Fibroblast of skin of left quadriceps (primary cell): ENCODE data around the gene LAPTM5.

Experiments used
- DNase-seq, 2 experiments: peaks; one replicate each; pipeline ENCODE4 v3.0.0-alpha.2; 2013; ENCODE audit warnings: low read depth in 2 of 2

Gene LAPTM5

DNA sequence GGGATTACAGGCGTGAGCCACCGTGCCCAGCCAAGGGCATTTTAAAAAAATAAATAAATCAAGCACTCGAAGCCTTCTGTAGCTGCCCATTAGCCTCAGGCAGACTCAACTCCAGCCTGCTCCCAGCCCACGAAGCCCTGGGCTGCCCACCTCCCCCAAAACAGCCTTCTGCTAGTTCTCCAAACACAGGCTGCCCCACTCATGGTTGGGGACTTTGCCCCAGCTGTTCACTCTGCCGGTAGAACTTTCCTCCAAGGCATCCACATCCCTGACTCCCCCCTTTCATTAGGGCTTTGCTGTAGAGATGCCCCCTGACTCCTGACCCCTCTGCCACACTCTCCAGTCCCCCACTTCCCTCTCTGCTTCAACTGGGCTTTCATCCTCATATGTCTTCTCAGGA is 29.7 kb upstream of the LAPTM5 start:
- no peak for DNase-seq

DNA sequence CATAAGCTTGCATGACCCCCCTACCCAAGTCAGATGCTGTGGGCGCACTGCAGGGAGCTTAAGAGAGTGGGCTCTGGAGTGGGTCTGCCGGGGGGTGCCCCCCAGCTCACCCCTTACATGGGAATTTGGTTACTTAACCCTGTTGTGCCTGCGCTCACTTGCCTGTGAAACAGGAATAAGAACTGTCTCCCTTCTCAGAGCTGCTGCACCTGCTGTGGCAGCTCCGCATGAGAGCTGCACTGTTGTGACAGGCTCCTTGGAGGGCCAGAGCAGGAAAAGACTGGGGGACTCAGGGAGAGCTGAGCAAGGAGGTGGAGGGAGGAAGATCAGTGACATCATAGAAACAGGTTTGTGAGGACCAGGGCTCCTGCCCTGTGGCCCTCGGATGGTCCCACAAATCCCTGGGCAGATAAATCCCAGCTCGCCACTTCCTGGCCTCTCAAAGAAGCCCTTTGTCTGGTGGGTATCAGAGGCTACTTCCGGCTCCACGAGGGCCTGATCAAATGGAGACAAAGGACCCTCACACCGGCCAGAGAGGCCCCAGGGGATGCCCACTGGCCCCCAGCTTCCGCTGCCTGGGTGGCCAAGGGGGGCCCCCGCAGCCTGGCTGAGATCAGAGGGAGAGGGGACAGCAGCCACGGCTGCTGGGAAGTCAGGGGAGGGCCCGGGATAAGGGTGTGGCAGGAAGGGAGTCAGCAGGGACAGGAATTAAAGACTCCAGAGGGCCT is 28.9 kb upstream of the LAPTM5 start:
- DNase-seq, result no peak

GRCh38 chr1:30785714-30786113 is 28.1 kb upstream of the LAPTM5 start:
- no peak for DNase-seq

DNA sequence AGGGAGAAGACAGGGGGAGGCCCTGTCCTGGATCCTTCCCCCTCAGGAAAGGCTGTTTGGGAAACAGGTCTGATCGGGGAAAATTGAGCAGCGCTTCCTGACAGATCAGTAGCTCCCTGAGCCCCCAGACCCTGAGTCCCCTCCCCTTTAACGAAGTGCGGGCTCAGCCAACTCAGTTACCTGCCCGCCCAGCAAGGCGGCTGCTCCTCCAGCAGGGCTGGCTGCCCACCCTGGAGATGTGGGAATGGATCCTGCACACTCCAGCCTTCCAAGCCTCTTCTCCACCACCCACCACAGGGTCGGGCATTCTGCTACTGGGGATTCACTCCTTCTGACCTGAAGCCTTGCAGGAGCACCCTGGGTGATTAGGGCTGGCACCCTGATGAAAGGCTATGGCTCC is 27.6 kb upstream of the LAPTM5 start:
- DNase-seq, result no peak

- no peak for DNase-seq
Measured at GRCh38 chr1:30783256-30783915, 25.8 kb upstream of the LAPTM5 start.

- peak; percentile 19 to 22 for DNase-seq
Measured at GRCh38 chr1:30782361-30783255, 25.0 kb upstream of the LAPTM5 start.

GRCh38 chr1:30781906-30782305 is 24.3 kb upstream of the LAPTM5 start:
- no peak for DNase-seq

GRCh38 chr1:30780409-30780808 is 22.8 kb upstream of the LAPTM5 start:
- DNase-seq, result no peak

DNA sequence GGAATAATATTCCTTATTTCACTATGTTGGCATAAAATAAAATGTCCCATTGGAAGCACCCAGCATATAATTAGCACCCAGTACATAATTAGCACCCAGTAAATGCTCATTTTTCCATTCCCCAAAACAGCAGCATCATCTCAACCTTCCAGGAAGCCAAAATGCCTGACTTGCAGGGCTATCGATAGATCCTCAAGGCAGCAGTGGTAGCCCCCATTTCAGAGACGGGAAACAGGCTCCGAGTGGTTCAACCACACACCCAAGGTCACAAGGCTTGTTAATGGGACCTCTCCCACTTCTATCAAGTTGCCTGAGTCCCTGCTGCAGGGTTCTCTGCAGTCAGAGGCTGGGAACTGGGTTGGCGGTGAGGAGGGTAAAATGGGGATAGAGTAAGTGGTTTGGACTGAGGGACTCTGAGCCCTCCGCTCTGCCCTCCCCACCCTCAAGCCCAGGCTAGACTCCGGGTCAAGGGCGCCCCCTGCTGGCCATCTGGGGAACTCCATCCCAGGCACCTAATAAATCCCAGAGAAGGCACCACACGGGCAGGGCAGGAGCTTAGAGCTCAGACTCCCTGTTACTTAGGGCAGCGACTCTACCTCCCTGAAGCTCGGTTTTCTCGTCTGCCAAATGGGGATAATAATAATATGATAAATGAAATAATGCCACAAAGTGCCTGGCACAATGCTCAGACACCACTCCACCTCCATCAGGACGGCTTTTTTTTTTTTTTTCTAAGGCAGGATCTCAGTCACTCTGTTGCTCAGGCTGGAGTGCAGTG is 21.9 kb upstream of the LAPTM5 start:
- peak; percentile 33 to 39 for DNase-seq

DNA sequence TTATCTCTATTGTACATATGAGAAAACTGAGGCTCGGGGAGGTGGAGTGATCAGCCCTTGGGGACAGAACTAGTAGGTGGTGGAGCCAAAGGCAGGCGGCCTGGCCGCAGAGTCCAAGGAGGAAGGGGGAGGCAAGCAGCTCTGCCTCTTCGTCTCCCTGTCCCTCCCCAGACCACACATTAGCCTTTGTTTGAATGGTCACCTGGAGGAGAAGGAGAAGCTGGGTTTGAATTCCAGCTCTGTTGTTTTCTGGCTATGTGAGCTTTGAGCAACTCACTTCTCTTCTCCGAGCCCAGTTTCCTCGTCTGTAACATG is 21.4 kb upstream of the LAPTM5 start:
- DNase-seq, result no peak

GRCh38 chr1:30778154-30778978 is 20.8 kb upstream of the LAPTM5 start:
- peak; percentile 57 to 59 for DNase-seq

DNA sequence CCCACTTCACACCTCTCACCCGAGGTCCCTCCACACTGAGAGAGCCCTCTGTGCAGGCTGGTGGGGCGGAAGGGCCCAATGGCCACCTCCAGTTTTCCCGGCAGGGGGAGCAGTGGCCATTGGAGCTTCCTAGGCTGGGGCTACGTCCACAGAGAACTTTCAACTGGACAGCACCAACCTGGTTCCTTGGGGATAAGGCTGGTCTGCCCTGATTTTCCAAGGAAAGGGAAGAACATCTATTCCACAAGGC is 20.3 kb upstream of the LAPTM5 start:
- DNase-seq, result no peak

GRCh38 chr1:30777060-30777903 is 19.7 kb upstream of the LAPTM5 start:
- DNase-seq, result no peak

- DNase-seq, result no peak
Measured at GRCh38 chr1:30776097-30777059, 18.8 kb upstream of the LAPTM5 start.

DNA sequence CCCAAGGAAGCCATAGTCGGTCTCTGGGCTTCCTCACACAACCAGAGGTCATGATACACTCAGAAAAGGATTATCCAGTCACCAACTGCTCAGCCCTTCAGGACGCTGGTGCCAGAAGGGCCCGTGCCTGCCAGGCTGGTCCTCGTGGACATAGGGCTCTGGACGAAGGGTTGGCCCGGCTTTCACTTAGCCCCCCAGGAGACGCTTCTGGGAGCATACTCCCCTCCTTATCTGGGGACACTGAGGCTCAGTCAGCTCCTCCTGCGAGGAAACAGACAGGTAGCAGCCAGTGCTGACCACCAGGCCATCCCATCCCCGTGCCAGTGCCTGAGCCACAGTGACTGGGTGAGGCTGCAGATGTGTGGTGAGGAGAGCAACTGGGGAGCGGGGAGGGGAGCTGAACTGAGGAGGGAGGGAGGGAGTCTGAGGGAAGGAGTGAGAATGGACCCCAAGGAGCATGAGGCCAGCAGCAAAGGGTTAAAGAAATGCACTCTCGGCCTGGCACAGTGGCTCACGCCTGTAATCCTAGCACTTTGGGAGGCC is 17.9 kb upstream of the LAPTM5 start:
- no peak for DNase-seq

DNA sequence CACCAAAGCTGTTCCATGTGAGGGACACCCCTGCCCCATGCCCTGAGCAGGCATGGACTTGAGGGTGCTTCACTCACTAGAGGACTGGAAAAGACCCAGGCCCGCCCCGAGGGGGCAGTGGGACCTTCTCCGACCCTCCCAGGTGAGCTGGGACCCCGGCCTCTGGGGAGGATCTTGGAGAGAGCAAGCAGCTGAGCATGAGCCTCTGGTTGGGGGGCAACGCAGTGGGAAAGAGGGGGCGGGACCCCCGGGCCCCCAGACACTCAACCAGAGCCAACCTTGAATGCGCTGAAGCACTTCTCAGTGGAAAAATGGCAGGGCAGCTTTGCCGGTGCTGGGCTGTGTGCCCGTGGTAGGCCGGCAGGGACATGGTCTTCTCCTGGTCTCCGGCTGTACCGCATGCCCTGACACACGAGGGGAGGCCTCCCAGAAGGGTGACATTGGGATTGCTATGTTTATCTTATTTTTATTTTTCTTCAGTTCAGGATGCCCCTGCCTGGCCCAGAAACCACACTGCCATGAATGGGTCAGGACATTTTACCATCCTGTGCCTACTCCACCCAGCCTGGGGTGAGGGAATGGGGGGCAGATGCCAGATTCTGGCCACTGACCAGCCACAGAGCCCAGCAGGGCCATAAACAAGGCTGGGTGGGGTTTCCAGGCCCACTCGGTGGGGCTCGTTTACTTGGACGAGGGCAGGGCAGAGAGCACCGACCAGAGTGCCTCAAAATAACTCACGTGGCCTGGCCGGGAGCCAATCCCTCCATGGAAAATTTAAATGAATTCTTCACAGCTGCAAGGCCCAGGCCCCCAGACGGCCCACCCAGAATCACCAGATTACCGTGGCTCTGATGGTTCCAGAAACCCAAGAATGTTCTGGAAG is 17.2 kb upstream of the LAPTM5 start:
- no peak for DNase-seq

DNA sequence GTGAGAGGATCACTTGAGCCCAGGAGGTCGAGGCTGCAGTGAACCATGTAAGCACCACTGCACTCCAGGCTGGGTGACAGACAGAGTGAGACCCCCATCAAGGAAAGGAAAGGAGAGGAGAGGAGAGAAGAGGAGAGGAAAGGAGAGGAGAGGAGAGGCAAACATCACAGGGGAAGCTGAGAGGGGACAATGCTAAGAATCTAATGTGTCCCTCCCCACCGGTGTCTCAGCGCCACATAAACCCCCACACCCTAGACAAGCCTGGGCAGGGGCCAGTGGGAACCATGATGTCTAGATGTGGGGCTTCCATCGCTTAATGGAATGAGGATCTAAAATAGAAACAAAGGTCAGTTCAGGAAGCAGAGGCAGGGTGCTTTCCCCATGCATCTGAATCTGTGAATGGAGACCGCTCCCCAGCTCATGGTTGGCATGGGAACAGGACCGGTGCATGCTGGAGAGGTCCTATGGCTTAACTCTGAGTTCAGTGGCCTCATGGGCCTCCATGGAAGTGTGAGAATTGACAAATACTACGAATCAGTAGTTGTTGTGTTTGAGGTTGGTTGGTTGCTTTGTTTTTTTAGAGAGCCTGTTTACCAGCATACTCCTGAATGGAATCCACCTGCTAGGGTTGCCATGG is 16.3 kb upstream of the LAPTM5 start:
- DNase-seq, result no peak
